CD14-positive monocyte (primary cell): ENCODE results near the gene MYORG. TPM values are rescaled to one million over a fixed set of nuclear protein-coding genes. Genes with fewer than 3 reads are reported as not detected.
A peak's percentile ranks its signal among the peaks of the same experiment; 100 is the strongest.

Experiments
- DNase-seq, 3 donors: peaks; one replicate each; pipeline ENCODE4 v3.0.0-alpha.2; 2011 to 2022
- H2AFZ ChIP-seq: 2 replicates; pipeline ENCODE4 v1.6.0; 2012; ENCODE audit warnings: mild to moderate bottlenecking, low read depth, low read length, inconsistent platforms; ENCODE audit not compliant: insufficient read depth, poor library complexity, severe bottlenecking
- H3K27ac ChIP-seq, 2 donors: 1 replicate in 1 of 2; 2 replicates in 1 of 2; pipeline ENCODE4 v1.5.1; 2012 to 2013; ENCODE audit warnings: low read length in 2 of 2, control low read depth in 1 of 2, inconsistent platforms in 1 of 2, low read depth in 1 of 2, mild to moderate bottlenecking in 1 of 2
- H3K27me3 ChIP-seq, 2 donors: one replicate each; pipeline versions ENCODE4 v1.6.0 to v1.6.1; 2011 to 2013; ENCODE audit warnings: low read length in 2 of 2; ENCODE audit not compliant: control insufficient read depth in 2 of 2, insufficient read depth in 2 of 2
- H3K36me3 ChIP-seq, 2 donors: replicated peaks in 1 of 2; 1 replicate in 1 of 2; 2 replicates in 1 of 2; pipeline versions ENCODE4 v1.5.1 to v1.6.1; 2012 to 2013; ENCODE audit warnings: low read length in 2 of 2, control low read depth in 1 of 2, inconsistent platforms in 1 of 2, mild to moderate bottlenecking in 1 of 2; ENCODE audit not compliant: insufficient read depth in 2 of 2, control insufficient read depth in 1 of 2
- H3K4me1 ChIP-seq, 2 donors: 1 replicate in 1 of 2; 2 replicates in 1 of 2; pipeline versions ENCODE4 v1.5.1 to v1.6.1; 2012 to 2013; ENCODE audit warnings: low read length in 2 of 2, control low read depth in 1 of 2, inconsistent platforms in 1 of 2, mild to moderate bottlenecking in 1 of 2, moderate library complexity in 1 of 2; ENCODE audit not compliant: insufficient read depth in 2 of 2, control insufficient read depth in 1 of 2
- H3K4me2 ChIP-seq: replicated peaks from 2 replicates; pipeline ENCODE3; 2012; ENCODE audit warnings: low read length, moderate library complexity, mild to moderate bottlenecking; ENCODE audit not compliant: poor library complexity, severe bottlenecking; ENCODE audit errors: extremely low read depth
- H3K4me3 ChIP-seq, 3 experiments: fragments of 200-600 bp in 1 of 3; sonication (generic) in 1 of 3; replicated peaks in 1 of 3; 1 replicate in 2 of 3; 2 replicates in 1 of 3; pipeline ENCODE4 v1.5.1; 2011 to 2013; ENCODE audit warnings: low read length in 3 of 3, mild to moderate bottlenecking in 3 of 3, control low read depth in 2 of 3, low read depth in 2 of 3, inconsistent platforms in 1 of 3, moderate library complexity in 1 of 3
- H3K79me2 ChIP-seq: 2 replicates; pipeline ENCODE4 v1.6.0; 2012; ENCODE audit warnings: mild to moderate bottlenecking, control low read depth, inconsistent platforms, low read length, moderate library complexity; ENCODE audit not compliant: insufficient read depth
- H3K9ac ChIP-seq: 2 replicates; pipeline ENCODE4 v1.6.0; 2017; ENCODE audit warnings: low read length, mild to moderate bottlenecking; ENCODE audit not compliant: insufficient read depth, poor library complexity, severe bottlenecking
- H3K9me3 ChIP-seq, 2 donors: replicated peaks in 1 of 2; 1 replicate in 1 of 2; 2 replicates in 1 of 2; pipeline versions ENCODE4 v1.5.1 to v1.6.1; 2012 to 2013; ENCODE audit warnings: low read length in 2 of 2, control low read depth in 1 of 2; ENCODE audit not compliant: control insufficient read depth in 1 of 2, insufficient read depth in 1 of 2
- H4K20me1 ChIP-seq: 2 replicates; pipeline ENCODE4 v1.6.0; 2012; ENCODE audit warnings: mild to moderate bottlenecking, low read length, control low read depth, moderate library complexity; ENCODE audit not compliant: insufficient read depth
- H3K27ac Mint-ChIP-seq, 7 donors: one replicate each; pipeline ENCODE4 v1.8.0; 2020; ENCODE audit warnings: mild to moderate bottlenecking in 7 of 7, mixed read lengths in 7 of 7, moderate library complexity in 6 of 7, inconsistent platforms in 2 of 7
- H3K27me3 Mint-ChIP-seq, 3 donors: one replicate each; pipeline ENCODE4 v1.8.0; 2021 to 2022; ENCODE audit warnings: low read depth in 3 of 3, mild to moderate bottlenecking in 3 of 3, mixed read lengths in 3 of 3, moderate library complexity in 3 of 3, inconsistent platforms in 1 of 3
- H3K36me3 Mint-ChIP-seq, 2 donors: one replicate each; pipeline ENCODE4 v1.8.0; 2020; ENCODE audit warnings: mixed read lengths in 2 of 2, inconsistent platforms in 1 of 2, mild to moderate bottlenecking in 1 of 2
- H3K4me1 Mint-ChIP-seq: one replicate; pipeline ENCODE4 v1.8.0; 2020; ENCODE audit warnings: mild to moderate bottlenecking, mixed read lengths
- H3K4me3 Mint-ChIP-seq, 2 donors: one replicate each; pipeline ENCODE4 v1.8.0; 2020; ENCODE audit warnings: mild to moderate bottlenecking in 2 of 2, mixed read lengths in 2 of 2, moderate library complexity in 1 of 2
- H3K9me3 Mint-ChIP-seq, 7 donors: one replicate each; pipeline ENCODE4 v1.8.0; 2020 to 2022; ENCODE audit warnings: mixed read lengths in 7 of 7, mild to moderate bottlenecking in 6 of 7, moderate library complexity in 6 of 7, inconsistent platforms in 2 of 7
- WGBS: methylation state at CpG from one replicate; pipeline ENCODE4 v1.1.5; 2013; ENCODE audit warnings: missing lambda C conversion rate; ENCODE audit not compliant: insufficient coverage; 5-methylcytosine and 5-hydroxymethylcytosine counted together
- intact Hi-C, 2 donors: fragments of 100-400 bp; cut with micrococcal nuclease; formaldehyde crosslinking; loops; one replicate each; pipeline versions ENCODE4 v1.15.0 to v1.15.1; 2023
- polyA plus RNA-seq, 3 donors: library from polyadenylated mRNA; depleted of rRNA in 1 of 3; unstranded in 2 of 3; stranded (reverse) in 1 of 3; fragments of 300-500 nt in 2 of 3; fragments of >200 nt in 1 of 3; fragmentation: Illumina TruSeq in 2 of 3; gene quantifications; 1 replicate in 2 of 3; 2 replicates in 1 of 3; pipeline ENCODE4 v1.2.3, GENCODE V29; 2012 to 2021
- TF ChIP-seq, protein P1 (sequence below): fragments of 200-600 bp; IDR thresholded peaks from one replicate; pipeline ENCODE4 v1.8.0; 2022; ENCODE audit warnings: antibody characterized with exemption, mild to moderate bottlenecking

The MYORG gene
- polyA plus RNA-seq, 3 donors, result 0.01 to 0.05 TPM; not detected in 1

DNA sequence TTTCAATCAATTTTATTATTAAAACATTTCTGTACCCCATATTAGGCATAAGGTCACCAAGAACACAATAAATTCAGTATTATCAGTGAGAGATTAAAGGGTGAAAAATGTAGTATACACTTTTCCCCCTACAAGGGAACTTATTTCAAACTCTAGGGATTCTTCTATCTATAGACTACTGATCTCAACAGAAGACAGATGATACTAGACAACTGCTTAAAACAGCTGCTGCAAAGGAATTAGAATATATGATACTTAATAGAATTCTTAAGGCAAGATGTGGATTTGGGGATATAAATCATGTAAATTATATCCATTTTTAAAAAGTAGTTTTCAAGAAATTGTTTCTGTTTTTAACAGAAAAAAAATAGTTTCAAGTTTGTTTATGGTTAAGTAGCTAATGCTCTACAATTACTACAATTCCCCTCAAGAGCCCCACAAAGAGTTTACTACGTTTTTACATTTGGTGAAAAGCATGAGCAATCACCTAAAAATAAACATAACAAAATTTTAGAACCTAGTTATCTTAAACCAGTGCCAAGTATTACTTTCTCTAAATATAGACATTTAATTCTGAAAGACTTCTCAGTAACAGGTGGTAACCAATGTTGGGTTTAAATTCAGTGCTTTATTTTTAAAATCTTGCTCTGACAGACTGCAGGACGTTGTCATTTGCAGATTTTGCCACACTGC lies 53.7 kb downstream of the MYORG start:
- Histone ChIP-seq H3K36me3 (no peaks in the 10 kb centered on the region), H3K4me3 (no peak overlapping the region), H3K27me3 (no peaks in the 10 kb centered on the region), H3K4me1 (peaks cover 21 to 31% of the 10 kb centered on the region in 2 donors), H4K20me1 (no peaks in the 10 kb centered on the region), H2AFZ (no peak overlapping the region), H3K9ac (no peak overlapping the region), H3K79me2 (peaks cover 72% of the 10 kb centered on the region), H3K4me2 (no peak overlapping the region), H3K9me3 (no peaks in the 10 kb centered on the region), H3K27ac (no peak overlapping the region)
- TF ChIP-seq, protein P1, sequence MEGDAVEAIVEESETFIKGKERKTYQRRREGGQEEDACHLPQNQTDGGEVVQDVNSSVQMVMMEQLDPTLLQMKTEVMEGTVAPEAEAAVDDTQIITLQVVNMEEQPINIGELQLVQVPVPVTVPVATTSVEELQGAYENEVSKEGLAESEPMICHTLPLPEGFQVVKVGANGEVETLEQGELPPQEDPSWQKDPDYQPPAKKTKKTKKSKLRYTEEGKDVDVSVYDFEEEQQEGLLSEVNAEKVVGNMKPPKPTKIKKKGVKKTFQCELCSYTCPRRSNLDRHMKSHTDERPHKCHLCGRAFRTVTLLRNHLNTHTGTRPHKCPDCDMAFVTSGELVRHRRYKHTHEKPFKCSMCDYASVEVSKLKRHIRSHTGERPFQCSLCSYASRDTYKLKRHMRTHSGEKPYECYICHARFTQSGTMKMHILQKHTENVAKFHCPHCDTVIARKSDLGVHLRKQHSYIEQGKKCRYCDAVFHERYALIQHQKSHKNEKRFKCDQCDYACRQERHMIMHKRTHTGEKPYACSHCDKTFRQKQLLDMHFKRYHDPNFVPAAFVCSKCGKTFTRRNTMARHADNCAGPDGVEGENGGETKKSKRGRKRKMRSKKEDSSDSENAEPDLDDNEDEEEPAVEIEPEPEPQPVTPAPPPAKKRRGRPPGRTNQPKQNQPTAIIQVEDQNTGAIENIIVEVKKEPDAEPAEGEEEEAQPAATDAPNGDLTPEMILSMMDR, result no peak
- Mint-ChIP-seq H3K4me3 (no peak overlapping the region), H3K27ac (no peak overlapping the region), H3K4me1 (peaks cover 24% of the 10 kb centered on the region), H3K9me3 (no peaks in the 10 kb centered on the region), H3K36me3 (peaks cover 3 to 9% of the 10 kb centered on the region in 2 donors), H3K27me3 (peaks cover 0 to 2% (median 0%) of the 10 kb centered on the region in 3 donors)
- no peak for DNase-seq
- WGBS, result 100% methylated on average over 1 of the region's 2 CpGs
- intact Hi-C loops, result loop anchor here in 1 of 2 donors (10.0 kb wide), 1 partner anchor 148 kb away; the partner anchor contains the start of gene UBAP1

DNA sequence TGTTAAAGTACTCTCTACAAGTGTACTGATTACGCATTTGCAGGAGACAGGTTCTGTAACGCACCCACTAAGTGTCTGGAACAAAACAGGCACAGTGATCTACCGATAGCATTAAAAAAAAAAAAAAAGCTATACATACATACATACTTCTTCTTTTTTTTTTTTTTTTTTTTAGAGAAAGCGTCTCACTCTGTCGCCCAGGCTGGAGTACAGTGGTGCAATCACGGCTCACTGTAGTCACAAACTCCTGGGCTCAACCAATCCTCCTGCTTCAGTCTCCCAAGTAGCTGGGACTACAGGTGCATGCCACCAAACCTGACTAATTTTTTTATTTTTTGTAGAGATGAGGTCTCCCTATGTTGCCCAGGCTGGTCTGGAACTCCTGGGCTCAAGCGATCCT lies 55.2 kb downstream of the MYORG start:
- 100% methylated on average over 1 of the region's 7 CpGs for WGBS
- Mint-ChIP-seq H3K36me3 (peaks cover 3 to 9% of the 10 kb centered on the region in 2 donors), H3K4me3 (no peak overlapping the region), H3K9me3 (no peaks in the 10 kb centered on the region), H3K4me1 (peaks cover 18% of the 10 kb centered on the region), H3K27ac (peak overlapping the region in 2 of 7 donors; percentile 69 to 82), H3K27me3 (peaks cover 0 to 2% (median 0%) of the 10 kb centered on the region in 3 donors)
- no peaks in the 10 kb centered on the region for H3K36me3 ChIP-seq
- H3K27me3 ChIP-seq, result no peaks in the 10 kb centered on the region
- DNase-seq, result peak in 2 of 3 donors; percentile 9 to 30
- TF ChIP-seq, protein P1, result no peak
- no peaks in the 10 kb centered on the region for H3K9me3 ChIP-seq
- H3K4me3 ChIP-seq, result no peak overlapping the region
- no peaks in the 10 kb centered on the region for H4K20me1 ChIP-seq
- H3K27ac ChIP-seq, result peak overlapping the region in 1 of 2 donors; percentile 31
- peaks cover 18 to 24% of the 10 kb centered on the region in 2 donors for H3K4me1 ChIP-seq
- peaks cover 57% of the 10 kb centered on the region for H3K79me2 ChIP-seq
- H3K9ac ChIP-seq, result no peak overlapping the region
- intact Hi-C loops, result loop anchor here in 1 of 2 donors (10.0 kb wide), 1 partner anchor 147 kb away; the partner anchor contains the start of gene UBAP1
- H2AFZ ChIP-seq, result peak overlapping the region; percentile 46
- H3K4me2 ChIP-seq, result no peak overlapping the region
